HepG2 (cell line): Measurements from ENCODE around the gene JTB. TPM values are rescaled to one million over a fixed set of nuclear protein-coding genes. Genes with fewer than 3 reads are reported as not detected.

Experiments used
- FOXK1 ChIP-seq: sonication (generic); formaldehyde crosslinking; IDR thresholded peaks from 2 replicates; pipeline ENCODE4 v1.4.0; 2020; ENCODE audit warnings: low read depth, missing genetic modification reagents, borderline replicate concordance
- KDM5A ChIP-seq: fragments of 200-600 bp; sonication (generic); IDR thresholded peaks from 2 replicates; pipeline ENCODE4 v1.7.0; 2018; ENCODE audit warnings: antibody characterized with exemption, mild to moderate bottlenecking, low read length, borderline replicate concordance
- KLF15 ChIP-seq: sonication (generic); formaldehyde crosslinking; IDR thresholded peaks from 2 replicates; pipeline ENCODE4 v1.8.1; 2023; ENCODE audit warnings: borderline replicate concordance, mild to moderate bottlenecking, inconsistent platforms, missing genetic modification reagents, mixed read lengths
- MTA1 ChIP-seq: sonication (generic); formaldehyde crosslinking; IDR thresholded peaks from 2 replicates; pipeline ENCODE4 v1.4.0; 2020; ENCODE audit warnings: missing genetic modification reagents, mild to moderate bottlenecking, borderline replicate concordance
- SCMH1 ChIP-seq: sonication (generic); formaldehyde crosslinking; IDR thresholded peaks from 2 replicates; pipeline ENCODE4 v1.9.0; 2021; ENCODE audit warnings: missing genetic modification reagents, mild to moderate bottlenecking, borderline replicate concordance
- ZNF160 ChIP-seq: sonication (generic); formaldehyde crosslinking; IDR thresholded peaks from 2 replicates; pipeline ENCODE4 v1.8.0; 2022; ENCODE audit warnings: mild to moderate bottlenecking, inconsistent platforms, missing genetic modification reagents
- ZNF615 ChIP-seq: sonication (generic); formaldehyde crosslinking; IDR thresholded peaks from 2 replicates; pipeline ENCODE4 v1.5.0; 2020; ENCODE audit warnings: mild to moderate bottlenecking, missing genetic modification reagents, borderline replicate concordance
- ZNF674 ChIP-seq: sonication (generic); formaldehyde crosslinking; IDR thresholded peaks from 2 replicates; pipeline ENCODE4 v1.5.0; 2020; ENCODE audit warnings: low read depth, mild to moderate bottlenecking, missing genetic modification reagents
- polyA plus RNA-seq, 8 experiments: library from polyadenylated mRNA; depleted of rRNA in 3 of 8; stranded (reverse) in 7 of 8; unstranded in 1 of 8; fragments of >200 nt; fragmentation: Illumina TruSeq in 4 of 8; extraction: Trizol in 4 of 8; gene quantifications; 2 replicates each; pipeline versions ENCODE4 v1.2.1 to v1.2.3, GENCODE V29; 2011 to 2016; ENCODE audit warnings: low read depth in 4 of 8, missing spikeins in 1 of 8, mixed read lengths in 1 of 8; ENCODE audit not compliant: insufficient read depth in 1 of 8
- total RNA-seq, 5 experiments: library from RNA; depleted of rRNA; stranded (reverse); fragments of >200 nt; fragmentation: Illumina TruSeq; extraction: Trizol; gene quantifications; 2 replicates each; pipeline ENCODE4 v1.2.3, GENCODE V29; 2016; ENCODE audit warnings: low read depth in 1 of 5
- TF ChIP-seq, protein P1 (sequence below): sonication (generic); formaldehyde crosslinking; IDR thresholded peaks from 2 replicates; pipeline ENCODE4 v1.4.0; 2020; ENCODE audit warnings: missing genetic modification reagents, borderline replicate concordance
- TF ChIP-seq, protein P2 (sequence below): sonication (generic); formaldehyde crosslinking; IDR thresholded peaks from 2 replicates; pipeline ENCODE4 v1.5.1; 2020; ENCODE audit warnings: mild to moderate bottlenecking, missing genetic modification reagents, moderate library complexity

Gene JTB
- total and polyA plus RNA-seq, 2 of the 13 experiments (the other 11 are each of a cell fraction or from before 2014, with no cell fraction given): 96.7 to 99.2 TPM

DNA sequence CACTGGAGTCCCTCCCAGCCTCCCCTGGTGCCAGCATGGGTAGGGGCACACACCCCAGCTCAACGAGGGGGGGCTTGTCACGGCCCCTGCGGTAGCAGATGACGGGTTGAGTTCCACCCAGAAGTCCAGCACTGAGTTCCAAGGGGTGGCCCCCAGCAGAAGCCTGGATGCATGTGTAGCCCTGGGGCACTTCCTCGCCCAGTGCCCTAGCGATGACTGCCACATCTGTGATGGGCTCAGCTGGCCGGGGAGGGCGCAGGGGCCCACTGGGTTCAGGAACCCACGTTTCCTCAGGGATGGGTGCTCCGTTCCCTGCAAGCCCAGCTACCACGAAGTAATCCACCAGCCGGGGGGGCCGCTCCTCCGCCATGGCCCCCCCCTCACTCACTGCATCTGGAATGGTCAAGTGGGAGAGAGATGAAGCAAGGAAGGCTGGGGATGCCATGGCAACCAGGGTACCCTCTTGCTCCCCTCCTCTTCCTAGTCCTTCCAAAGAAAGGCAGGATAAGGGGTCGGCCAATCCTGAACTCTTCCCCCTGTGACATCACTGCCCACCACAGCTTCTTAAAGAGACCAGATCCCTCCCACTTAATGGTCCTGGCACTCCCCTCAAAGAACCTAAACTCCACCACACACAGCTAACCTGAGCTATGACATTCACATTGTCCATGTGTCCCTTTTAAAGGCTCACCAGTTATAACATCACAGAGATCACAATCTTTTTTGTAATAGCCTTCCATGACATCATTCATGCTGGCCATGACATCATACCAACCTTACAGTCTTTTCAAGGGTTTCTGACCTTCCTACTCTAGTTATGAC, 33.3 kb downstream of the JTB start (continued):
- TF ChIP-seq KLF15: no peak
- no peak for TF ChIP-seq SCMH1
- TF ChIP-seq MTA1 (CRISPR knock-in tag): no peak
- TF ChIP-seq ZNF674 (CRISPR knock-in tag): no peak
- no peak for TF ChIP-seq ZNF615
- TF ChIP-seq ZNF160: no peak
- no peak for TF ChIP-seq FOXK1 (CRISPR knock-in tag)
- TF ChIP-seq, protein P1, sequence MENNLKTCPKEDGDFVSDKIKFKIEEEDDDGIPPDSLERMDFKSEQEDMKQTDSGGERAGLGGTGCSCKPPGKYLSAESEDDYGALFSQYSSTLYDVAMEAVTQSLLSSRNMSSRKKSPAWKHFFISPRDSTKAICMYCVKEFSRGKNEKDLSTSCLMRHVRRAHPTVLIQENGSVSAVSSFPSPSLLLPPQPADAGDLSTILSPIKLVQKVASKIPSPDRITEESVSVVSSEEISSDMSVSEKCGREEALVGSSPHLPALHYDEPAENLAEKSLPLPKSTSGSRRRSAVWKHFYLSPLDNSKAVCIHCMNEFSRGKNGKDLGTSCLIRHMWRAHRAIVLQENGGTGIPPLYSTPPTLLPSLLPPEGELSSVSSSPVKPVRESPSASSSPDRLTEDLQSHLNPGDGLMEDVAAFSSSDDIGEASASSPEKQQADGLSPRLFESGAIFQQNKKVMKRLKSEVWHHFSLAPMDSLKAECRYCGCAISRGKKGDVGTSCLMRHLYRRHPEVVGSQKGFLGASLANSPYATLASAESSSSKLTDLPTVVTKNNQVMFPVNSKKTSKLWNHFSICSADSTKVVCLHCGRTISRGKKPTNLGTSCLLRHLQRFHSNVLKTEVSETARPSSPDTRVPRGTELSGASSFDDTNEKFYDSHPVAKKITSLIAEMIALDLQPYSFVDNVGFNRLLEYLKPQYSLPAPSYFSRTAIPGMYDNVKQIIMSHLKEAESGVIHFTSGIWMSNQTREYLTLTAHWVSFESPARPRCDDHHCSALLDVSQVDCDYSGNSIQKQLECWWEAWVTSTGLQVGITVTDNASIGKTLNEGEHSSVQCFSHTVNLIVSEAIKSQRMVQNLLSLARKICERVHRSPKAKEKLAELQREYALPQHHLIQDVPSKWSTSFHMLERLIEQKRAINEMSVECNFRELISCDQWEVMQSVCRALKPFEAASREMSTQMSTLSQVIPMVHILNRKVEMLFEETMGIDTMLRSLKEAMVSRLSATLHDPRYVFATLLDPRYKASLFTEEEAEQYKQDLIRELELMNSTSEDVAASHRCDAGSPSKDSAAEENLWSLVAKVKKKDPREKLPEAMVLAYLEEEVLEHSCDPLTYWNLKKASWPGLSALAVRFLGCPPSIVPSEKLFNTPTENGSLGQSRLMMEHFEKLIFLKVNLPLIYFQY: no peak
- no peak for TF ChIP-seq KDM5A
- TF ChIP-seq, protein P2, sequence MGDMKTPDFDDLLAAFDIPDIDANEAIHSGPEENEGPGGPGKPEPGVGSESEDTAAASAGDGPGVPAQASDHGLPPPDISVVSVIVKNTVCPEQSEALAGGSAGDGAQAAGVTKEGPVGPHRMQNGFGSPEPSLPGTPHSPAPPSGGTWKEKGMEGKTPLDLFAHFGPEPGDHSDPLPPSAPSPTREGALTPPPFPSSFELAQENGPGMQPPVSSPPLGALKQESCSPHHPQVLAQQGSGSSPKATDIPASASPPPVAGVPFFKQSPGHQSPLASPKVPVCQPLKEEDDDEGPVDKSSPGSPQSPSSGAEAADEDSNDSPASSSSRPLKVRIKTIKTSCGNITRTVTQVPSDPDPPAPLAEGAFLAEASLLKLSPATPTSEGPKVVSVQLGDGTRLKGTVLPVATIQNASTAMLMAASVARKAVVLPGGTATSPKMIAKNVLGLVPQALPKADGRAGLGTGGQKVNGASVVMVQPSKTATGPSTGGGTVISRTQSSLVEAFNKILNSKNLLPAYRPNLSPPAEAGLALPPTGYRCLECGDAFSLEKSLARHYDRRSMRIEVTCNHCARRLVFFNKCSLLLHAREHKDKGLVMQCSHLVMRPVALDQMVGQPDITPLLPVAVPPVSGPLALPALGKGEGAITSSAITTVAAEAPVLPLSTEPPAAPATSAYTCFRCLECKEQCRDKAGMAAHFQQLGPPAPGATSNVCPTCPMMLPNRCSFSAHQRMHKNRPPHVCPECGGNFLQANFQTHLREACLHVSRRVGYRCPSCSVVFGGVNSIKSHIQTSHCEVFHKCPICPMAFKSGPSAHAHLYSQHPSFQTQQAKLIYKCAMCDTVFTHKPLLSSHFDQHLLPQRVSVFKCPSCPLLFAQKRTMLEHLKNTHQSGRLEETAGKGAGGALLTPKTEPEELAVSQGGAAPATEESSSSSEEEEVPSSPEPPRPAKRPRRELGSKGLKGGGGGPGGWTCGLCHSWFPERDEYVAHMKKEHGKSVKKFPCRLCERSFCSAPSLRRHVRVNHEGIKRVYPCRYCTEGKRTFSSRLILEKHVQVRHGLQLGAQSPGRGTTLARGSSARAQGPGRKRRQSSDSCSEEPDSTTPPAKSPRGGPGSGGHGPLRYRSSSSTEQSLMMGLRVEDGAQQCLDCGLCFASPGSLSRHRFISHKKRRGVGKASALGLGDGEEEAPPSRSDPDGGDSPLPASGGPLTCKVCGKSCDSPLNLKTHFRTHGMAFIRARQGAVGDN: 0 out of 2 replicates have a peak, but pooled peaks have one; percentile 16
